HG02884 (cell line): Measurements from ENCODE around the gene MRPS10.
"Not testable (repeated sequence)": the region's sequence is repeated elsewhere in the genome, so short reads cannot be mapped to it uniquely, and the experiment has no call there.

Source experiments
- ATAC-seq: cut with Tn5 transposase; IDR thresholded peaks from one replicate; pipeline ENCODE4 v1.9.1; 2021; ENCODE audit warnings: mild to moderate bottlenecking, moderate library complexity; ENCODE audit not compliant: unreplicated experiment

MRPS10 gene

DNA sequence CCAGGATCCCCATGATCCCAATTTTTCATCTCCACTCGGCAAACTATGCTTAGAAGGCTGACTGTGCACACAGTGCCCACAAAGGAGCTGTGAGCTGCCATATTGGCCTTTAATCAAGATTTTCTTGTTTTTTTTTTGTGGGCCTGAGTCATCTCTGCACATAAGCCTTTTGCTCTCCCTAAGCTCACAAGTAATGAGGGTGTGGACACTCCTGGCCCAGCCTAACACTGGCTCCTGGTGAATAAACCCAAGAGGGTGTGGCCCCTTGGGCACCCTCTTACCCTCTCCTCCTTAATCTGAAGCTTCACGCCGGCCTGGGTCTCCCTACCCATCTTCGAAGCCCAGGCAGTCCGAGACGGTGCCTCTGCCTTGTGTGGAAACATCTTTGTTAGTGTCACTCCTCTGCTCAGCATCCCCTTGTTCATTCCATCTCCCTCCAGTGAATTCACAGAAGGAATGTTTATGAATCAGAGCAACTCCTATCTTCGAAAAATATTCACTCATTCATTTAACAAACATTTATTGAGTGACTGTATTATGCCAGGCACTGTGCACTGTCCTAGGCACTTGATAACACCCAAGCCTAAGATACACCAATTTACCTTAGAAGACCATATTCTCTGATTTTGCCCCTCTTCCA, 22.2 kb upstream of the MRPS10 start:
- no peak for ATAC-seq

DNA sequence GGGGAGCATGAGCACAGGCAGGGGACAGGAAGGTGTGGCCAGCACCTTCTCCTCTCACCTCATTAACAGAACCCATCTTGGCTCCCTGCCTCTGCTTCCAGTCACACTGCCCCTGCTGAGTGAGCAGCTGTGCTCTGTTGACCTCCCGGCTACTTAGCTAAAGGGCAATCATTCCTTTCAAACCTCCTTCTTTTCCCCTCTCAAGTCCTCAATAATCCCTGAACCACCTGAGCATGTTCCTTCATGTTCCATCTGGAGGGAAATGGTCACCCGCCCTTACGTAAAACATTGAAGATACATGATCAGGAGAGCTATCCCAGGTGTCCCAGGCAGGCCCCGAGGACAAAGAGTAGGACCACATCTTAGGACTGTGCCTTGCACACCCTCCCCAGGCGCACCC, 21.7 kb upstream of the MRPS10 start:
- no peak for ATAC-seq

DNA sequence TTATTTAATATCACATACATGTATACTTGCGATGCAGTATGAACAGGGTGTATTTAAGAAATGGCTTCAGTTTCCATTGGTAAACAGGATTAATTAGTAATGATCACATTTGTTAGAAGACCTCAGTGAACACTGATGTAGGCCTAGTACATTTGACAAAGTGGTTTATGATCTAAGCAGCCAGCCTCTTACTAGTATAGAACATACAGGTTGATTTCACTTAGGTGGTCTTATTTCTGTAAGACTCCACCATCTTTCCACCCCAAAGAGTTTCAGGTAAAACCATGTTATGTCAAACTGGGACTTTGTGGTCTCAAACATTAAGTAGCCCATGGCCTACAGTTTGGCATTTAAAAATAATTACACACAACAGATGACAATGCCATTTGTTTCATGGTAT, 20.2 kb upstream of the MRPS10 start:
- no peak for ATAC-seq

DNA sequence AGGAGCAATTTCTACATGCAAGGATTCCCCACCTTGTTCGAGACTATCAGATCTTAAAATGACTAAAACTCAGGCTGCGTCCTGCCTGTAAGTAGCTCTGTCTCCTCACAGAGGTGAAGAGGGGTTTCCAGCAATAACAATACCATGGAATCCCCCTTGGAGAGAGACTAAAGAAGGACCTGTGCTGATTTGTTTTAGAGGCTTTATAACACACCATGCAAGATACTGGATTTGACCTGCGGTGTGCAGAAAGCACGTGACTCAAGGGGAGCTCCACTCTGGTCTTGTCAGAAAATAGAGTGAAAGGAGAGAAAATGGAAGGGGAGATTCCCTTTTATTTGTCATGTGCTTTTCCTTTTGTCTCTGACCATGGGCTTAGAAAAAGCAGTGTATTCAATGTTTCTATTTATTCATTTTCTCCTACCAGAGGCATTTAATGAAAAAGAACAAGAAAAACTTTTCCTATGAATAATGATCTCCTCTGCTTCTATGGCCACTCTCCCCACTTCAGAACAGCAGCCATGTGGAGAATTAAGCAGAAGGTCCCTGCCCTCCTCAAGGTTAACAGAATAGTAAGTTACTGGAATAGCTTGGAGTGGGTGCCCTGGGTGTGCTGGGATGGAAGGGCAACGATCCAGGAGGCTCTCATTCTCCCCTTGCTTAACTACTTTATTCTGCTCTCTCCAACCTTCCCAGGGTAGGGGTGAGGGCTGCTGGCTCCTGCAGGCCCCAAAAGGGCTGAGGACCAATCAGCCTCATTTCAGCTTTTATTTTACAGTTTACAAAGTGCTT, 19.2 kb upstream of the MRPS10 start:
- ATAC-seq: no peak

DNA sequence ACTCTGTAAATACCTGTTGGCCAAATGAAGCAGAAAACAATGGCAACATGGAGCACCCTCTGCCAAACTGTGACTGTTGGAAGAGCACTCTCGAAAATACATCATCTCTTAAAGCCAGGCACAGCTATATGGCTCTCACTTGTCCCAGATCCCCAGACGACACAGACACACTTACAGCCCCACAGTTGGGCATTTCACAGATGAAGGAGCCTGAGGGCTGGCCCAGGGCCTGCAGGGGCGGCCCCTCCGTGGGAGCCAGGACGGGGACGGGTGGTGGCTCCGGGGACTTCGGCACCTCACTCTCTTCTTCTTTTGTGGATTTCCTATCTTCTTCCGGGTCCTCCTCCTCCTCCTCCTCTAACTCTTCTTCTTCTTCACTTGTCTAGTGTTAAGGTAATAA, 18.4 kb upstream of the MRPS10 start:
- no peak for ATAC-seq

DNA sequence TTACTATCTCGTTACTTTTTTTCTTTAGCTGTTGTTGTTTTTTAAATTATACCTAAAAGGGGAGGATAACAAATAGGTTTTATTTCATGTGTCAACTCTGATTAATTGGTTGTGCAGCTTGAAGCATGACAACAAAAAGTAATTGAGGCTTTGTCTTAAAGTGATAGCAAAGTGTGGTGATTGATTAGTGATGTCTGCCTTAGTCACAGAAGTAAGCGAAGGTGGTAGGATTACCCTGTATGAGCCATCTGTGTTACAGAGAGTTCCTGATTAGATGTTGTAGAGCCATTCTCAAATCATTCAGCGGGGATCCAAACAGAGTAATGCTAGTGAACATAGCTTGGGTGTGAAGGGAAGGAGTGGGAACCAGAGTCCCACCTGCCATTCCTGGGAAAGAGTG, 14.4 kb upstream of the MRPS10 start:
- no peak for ATAC-seq

DNA sequence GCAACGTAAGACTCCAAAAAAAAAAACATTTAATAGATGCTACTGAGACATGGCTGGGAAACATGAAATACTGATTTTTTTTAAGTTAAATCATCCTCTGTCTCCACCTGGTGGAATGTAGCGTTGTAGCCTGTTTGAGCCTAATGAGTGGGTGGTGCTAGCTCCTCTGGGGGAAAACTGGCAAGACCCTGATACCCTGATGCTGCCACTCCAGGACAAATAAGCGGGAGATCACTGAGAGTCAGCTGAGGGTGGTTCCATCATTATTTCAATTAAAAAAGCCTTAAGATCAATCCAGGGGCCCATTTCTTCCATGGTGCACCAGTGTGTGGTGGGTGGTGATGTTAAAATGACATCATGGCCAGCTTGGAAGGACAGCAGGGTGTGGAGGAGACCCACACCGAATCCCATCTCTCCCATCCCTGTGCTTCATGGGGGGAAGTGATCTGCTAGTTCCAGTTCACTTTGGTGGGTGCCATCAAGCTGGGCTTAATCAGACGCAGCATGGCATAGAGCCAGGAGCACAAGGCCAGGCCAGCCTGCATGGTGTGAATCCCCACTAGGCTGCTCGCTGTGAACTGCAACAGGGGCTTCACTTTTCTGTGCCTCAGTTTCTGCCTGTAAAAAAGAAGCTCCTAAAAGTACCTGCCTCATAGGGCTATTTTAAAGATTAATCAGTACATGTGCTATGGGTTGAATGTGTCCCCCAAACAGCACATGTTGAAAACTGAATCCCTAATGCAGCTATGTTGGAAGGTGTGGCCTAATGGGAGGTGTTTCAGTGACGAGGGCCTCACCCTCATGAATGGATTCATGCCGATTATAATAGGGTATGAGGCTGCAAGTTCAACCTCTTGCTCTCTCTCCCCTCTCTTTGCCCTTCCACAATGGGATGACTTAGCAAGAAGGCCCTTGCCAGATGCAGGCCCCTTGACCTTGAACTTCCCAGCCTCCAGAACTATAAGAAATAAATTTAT, 13.0 kb upstream of the MRPS10 start:
- no peak for ATAC-seq

DNA sequence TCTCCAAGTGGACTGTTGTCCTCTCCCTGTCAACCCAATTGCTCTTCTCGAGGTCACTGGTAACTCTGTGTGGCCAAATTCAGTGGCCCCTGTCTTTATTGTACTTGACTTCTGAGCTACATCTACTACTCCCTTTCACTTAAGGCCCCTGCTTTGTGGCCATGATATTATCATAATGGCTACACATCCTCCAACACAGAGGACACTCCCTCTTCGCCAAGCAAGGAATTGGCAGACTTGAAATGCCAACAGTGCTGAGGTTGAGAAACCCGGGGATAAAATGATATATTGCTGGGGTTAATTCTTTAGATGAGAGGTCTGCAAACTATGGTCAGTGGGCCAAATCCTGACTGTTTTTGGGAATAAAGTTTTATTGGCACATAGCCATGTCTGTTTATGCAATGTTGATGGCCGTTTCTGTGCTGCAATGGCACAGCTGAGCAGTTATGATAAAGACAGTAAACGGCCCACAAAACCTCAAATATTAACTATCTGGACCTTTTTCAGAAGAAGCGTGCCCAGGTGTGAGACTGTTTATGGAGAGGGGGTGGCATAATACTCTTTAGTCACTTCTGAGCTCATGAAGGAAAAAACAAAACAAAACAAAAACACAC, 12.0 kb upstream of the MRPS10 start:
- no peak for ATAC-seq

DNA sequence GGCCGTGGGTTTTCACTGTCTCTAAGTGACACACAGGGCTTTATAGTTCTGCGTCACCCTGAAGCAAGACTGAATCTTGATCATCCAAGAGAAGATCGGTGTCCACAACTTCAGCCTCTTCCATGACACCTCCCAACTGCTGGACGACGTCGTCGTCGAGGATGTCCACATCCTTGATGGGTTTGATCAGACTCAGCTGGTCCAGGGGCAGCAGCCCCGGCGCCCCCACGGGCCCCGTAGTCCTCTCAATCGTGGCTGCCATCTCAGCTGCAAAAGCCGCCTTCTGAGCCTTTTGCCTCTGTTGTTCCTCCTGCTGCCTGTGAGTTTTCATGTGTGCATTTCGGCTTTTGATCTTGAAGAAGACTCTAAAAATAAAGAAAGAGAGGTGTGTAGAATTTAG, 10.6 kb upstream of the MRPS10 start:
- ATAC-seq: no peak

DNA sequence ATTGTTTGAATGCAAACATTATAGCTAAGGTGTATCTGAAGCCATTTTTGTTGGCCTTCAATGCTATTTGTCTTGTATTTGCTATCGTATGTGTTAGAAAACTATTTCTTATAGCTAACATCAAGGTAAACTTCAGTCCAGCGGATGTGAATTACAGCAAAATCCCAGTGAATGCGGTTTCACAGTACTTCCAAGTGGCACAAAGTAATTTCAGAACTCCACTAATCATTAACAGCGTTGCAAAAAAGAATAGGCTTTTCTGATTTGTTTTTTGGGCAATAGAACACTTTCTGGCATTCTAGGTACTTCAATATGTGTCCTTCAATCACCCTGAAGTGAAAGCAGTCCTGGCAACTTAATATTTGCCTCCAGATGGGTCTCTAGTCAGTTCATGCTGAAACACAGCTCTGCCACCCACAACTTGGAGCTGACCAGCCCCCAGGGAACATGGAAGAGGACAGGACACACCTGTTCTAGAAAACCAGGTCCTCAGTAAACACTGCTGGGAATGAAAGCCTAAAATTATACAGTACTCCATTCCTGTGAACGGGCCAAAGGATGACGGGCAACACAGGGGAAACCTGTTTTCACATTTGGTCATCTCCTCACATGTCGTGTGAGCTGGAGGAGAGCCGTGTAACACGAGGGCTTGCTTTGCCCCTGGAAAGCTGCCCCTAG, 9.7 kb upstream of the MRPS10 start:
- ATAC-seq: no peak

DNA sequence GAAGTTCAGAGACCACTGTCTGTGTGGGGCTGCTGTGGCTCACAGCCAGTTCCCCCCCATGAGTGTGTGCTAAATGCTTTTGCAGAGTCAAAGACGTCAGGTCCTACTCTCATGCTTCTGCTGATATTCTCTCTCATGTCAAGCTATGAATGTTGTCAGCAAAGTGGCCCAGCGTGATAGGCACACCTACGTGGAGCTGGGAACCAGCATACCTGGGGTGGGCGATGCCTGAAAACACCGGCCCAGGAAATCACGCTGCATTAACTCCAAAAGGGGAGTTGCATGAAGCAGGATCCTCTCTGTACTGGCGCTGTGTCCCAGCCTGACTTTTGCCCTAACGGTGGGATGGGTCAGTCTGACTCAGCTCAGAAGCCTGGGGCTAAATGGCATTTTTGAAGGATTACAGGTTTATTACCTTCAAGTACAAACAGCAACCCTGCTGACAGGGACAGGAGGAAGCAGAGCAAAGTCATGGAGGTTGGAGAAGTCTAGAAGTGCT, 9.0 kb upstream of the MRPS10 start:
- ATAC-seq: no peak

DNA sequence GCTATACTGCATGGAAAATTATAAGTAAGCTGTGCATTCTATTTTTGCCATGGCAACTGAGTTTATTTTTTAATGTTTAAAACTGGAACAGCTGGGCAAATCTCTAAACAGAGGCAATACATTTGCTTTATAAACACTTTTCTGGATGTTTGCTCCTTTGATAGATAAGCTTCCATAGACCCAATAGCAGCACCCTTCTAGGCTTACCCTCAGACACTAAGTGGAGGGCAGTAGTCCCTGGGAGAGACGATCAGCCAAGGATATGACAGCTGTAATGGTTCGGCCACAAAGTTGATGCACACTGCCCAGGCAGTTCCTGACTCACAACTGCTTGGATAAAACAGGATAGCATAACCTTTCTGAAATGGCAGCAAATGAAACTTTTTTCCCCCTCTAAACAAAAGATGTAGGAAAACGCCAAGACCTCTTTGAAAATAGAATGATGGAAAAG, 8.5 kb upstream of the MRPS10 start:
- ATAC-seq: no peak

DNA sequence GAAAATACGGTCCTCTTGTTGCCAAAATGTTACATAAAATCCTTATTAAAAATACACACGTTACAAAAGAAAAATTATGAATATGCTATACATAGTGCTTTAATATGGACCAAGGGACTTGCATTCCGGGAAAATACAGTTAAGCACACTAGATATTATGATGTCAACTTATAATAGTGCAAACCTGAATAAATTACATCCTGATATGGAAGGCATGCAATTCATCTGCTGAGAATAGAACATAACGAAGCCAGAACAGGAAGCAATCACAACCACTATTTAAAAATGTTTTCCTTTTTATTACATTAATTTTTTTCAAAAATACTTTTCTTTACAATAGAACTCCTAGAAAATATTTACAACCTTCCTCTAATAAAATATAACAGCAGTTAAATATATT, 7.8 kb upstream of the MRPS10 start:
- ATAC-seq: no peak

DNA sequence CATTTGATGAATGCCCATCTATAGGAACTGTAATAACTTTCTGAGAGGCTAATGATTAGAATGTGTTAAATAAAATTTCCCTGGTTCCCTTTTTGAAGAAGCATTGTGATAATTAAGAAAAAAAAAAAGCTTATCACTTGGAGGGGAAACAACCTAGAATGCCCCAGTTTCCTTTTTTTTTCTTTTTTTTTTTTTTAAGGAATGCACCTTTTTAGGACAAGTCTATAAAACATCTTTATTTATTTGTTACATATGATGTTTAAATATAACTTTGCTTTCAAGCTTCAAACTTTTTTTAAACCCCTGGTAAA, 7.3 kb upstream of the MRPS10 start:
- no peak for ATAC-seq

DNA sequence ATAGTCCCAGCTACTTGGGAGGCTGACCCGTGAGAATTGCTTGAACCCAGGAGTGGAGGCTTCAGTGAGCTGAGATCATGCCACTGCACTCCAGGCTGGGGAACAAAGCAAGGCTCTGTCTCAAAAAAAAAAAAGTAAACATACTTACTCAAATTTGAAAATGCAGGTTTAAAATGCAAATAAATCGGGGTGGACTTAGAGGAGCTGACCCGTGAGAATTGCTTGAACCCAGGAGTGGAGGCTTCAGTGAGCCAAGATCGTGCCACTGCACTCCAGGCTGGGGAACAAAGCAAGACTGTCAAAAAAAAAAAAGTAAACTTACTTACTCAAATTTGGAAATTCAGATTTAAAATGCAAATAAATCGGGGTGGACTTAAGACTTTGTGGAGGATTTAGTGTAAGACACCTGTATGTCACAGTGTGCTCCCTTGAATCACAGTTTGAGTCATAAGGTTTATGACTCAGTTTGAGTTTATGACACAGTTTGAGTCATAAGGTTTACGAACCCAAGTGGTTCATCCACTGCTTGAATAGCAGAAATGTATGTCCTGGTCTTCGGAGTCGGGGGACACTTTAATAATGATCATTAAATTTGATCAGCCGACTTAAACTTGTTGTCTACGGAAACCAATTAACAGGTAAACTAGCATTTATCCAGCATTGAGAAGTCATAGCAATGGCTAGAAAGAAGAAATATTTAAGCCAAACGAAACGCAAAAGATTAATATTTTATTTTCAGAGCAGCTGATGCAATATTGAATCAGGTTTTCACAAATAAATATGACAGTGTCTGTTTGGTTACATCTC, 6.8 kb upstream of the MRPS10 start:
- ATAC-seq: peak; percentile 87

DNA sequence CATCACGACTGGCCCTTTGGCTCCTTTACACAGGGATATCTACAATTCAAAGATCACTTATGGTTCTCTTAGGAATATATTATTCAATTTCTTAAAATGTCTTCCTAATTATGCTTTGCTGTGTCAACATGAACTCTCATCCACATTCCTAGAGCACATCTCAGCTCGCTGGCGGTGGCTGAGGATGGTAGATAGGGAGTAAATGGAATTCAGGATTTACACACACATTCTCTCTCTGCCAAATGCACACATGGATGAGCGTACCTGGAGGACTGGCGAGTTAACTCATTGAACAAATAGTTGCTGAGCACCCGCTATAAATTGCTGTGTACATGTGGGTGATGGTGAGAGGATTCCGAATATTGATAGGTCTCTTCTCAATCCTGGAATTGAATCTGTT, 4.8 kb upstream of the MRPS10 start:
- no peak for ATAC-seq

DNA sequence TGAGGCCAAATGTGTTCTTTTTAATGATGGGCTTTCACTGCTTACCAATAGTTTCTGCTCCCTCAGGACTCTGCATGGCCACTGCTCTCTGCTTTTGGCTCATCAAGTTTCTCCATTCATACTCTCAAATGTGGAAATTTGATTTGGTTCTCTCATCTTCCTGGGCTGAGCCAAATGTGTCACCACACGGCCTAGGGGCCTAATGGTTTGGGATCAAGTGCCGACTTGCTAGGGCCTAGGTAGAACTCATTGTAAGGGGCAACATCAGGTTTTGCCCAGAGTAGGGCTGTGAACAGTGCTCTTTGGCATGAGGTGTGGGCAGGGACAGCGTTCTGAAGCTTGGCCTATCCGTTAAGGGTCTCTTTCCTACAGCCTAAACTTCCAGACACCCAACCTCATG, 3.9 kb upstream of the MRPS10 start:
- no peak for ATAC-seq

DNA sequence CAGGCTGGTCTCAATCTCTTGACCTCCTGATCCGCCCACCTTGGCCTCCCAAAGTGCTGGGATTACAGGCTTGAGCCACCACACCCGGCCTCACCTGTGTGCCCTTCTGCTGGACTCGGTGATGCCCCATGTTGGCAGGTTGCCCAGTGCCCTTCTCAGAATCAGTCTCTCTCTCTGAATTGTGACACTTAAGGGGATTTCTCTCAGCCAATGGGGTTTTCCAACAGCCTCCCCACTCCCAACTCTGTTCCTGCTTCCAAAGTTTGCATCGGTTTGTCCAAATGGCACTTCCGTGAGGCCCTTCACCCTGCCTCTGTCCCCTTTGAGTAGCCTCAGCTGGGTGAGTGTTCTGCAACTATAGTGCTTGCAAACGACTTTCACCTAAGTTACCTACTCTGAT, 3.1 kb upstream of the MRPS10 start:
- ATAC-seq: no peak

DNA sequence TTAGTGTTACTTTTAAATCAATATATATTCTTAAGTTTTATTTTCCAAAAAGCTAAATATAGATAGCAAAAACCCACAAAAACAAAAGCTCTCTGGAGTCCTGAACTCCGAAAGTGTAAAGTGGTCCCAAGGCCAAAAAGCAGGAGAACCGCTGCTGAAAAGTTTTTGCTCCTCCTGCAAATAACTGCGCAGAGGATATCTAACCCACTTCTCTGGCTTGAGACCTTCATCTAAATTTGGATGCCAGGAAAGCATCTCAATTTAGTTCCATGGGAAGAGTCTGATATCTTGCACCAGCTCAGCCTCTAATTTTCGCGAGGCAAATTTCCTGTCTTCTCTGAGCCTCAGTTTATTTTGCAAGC, 523 bp downstream of the MRPS10 start:
- ATAC-seq: no peak

DNA sequence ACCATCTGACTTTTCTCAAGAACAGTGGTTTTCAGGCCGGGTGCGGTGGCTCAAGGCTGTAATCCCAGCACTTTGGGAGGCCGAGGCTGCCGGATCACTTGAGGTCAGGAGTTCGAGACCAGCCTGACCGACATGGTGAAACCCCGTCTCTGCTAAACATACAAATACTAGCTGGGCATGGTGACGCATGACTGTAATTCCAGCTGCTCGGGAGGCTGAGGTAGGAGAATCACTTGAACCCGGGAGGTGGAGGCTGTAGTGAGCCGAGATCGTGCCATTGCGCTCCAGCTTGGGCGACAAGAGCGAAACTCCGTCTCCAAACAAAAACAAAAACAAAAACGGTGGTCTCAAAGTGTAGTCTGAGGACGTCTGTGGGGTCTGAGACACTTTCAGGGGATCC, 1.2 kb downstream of the MRPS10 start:
- ATAC-seq: not testable (repeated sequence)
